Measurements from ENCODE around the gene SAMSN1. TPM values are rescaled to one million over a fixed set of nuclear protein-coding genes. Genes with fewer than 3 reads are reported as not detected.

SAMSN1 gene
- total RNA-seq, 2 experiments from 2014 or later, result 2.8 TPM; not detected in 1

GRCh38 chr21:14491269-14491681 is 54.8 kb downstream of the SAMSN1 start:
- no peak for DNase-seq (ENCODE audit: low spot score)
- no peak overlapping the region for H3K27ac ChIP-seq (ENCODE audit: low read depth, low read length, poor library complexity, severe bottlenecking)
- no peak for TF ChIP-seq EZH2phosphoT487 (IDR thresholded peaks at IDR 0.05; ENCODE audit: borderline replicate concordance, low read depth, low read length)
- no peak for TF ChIP-seq CTCF (conservative IDR thresholded peaks at IDR 0.05; ENCODE audit: low read length)
- BruUV-seq (replicated peaks), result no TSS peak
- no peaks in the 10 kb centered on the region for H3K36me3 ChIP-seq (ENCODE audit: insufficient read depth, low read length)
- H3K79me2 ChIP-seq (ENCODE audit: insufficient read depth, low read depth, low read length), result no peaks in the 10 kb centered on the region
- H3K9me3 ChIP-seq (ENCODE audit: low read length), result no peaks in the 10 kb centered on the region
- no peak overlapping the region for H3K4me3 ChIP-seq (ENCODE audit: low read depth, low read length, poor library complexity, severe bottlenecking)
- H3K4me2 ChIP-seq (ENCODE audit: low read length), result no peak overlapping the region
- H3K4me1 ChIP-seq (ENCODE audit: insufficient read depth, low read length, poor library complexity, severe bottlenecking), result no peaks in the 10 kb centered on the region
- intact Hi-C loops (cut with micrococcal nuclease; ENCODE audit: unreplicated experiment), result no loop called here
- ChIA-PET CTCF (ENCODE audit: unreplicated experiment) (no interaction called here), POLR2A (interaction anchor here (0.6 kb wide), 1 partner anchor 233 kb away, joined by 3 read pairs; no protein-coding TSS in a partner anchor)
- no peaks in the 10 kb centered on the region for H3K9me2 ChIP-seq (ENCODE audit: insufficient read depth, low read length)
- no peak overlapping the region for H2AFZ ChIP-seq (ENCODE audit: low read length)
- H4K20me1 ChIP-seq (ENCODE audit: insufficient read depth, low read length), result no peaks in the 10 kb centered on the region

- no peak for TF ChIP-seq EZH2phosphoT487 (IDR thresholded peaks at IDR 0.05; ENCODE audit: borderline replicate concordance, low read depth, low read length)
- TF ChIP-seq CTCF (conservative IDR thresholded peaks at IDR 0.05; ENCODE audit: low read length), result no peak
- no peak for DNase-seq (ENCODE audit: low spot score)
- intact Hi-C loops (cut with micrococcal nuclease; ENCODE audit: unreplicated experiment), result no loop called here
- H3K4me3 ChIP-seq (ENCODE audit: low read depth, low read length, poor library complexity, severe bottlenecking), result no peak overlapping the region
- no peaks in the 10 kb centered on the region for H3K9me3 ChIP-seq (ENCODE audit: low read length)
- no TSS peak for BruUV-seq (replicated peaks)
- H3K9me2 ChIP-seq (ENCODE audit: insufficient read depth, low read length), result no peaks in the 10 kb centered on the region
- POLR2A ChIA-PET, result interaction anchor here (1.4 to 2.1 kb wide), 2 partner anchors 11 to 28 kb away, joined by 4 to 5 read pairs; no protein-coding TSS in a partner anchor
- H4K20me1 ChIP-seq (ENCODE audit: insufficient read depth, low read length), result no peaks in the 10 kb centered on the region
- H3K79me2 ChIP-seq (ENCODE audit: insufficient read depth, low read depth, low read length), result no peaks in the 10 kb centered on the region
- H3K36me3 ChIP-seq (ENCODE audit: insufficient read depth, low read length), result no peaks in the 10 kb centered on the region
- H3K27ac ChIP-seq (ENCODE audit: low read depth, low read length, poor library complexity, severe bottlenecking), result no peak overlapping the region
- no peak overlapping the region for H3K4me2 ChIP-seq (ENCODE audit: low read length)
- H2AFZ ChIP-seq (ENCODE audit: low read length), result no peak overlapping the region
- CTCF ChIA-PET (ENCODE audit: unreplicated experiment), result no interaction called here
- no peaks in the 10 kb centered on the region for H3K4me1 ChIP-seq (ENCODE audit: insufficient read depth, low read length, poor library complexity, severe bottlenecking)
These were observed 57.4 kb downstream of the SAMSN1 start for GRCh38 chr21:14488672-14489204.

Measured in OCI-LY7 (cell line).